HCEC 1CT (cell line): ENCODE results near the gene AGO1.
"Not testable (repeated sequence)": the region's sequence is repeated elsewhere in the genome, so short reads cannot be mapped to it uniquely, and the experiment has no call there.

Experiments
- DNase-seq: peaks from one replicate; pipeline ENCODE4 v3.0.0-alpha.2; 2017

Gene AGO1

GRCh38 chr1:35870651-35871309 lies 12.2 kb upstream of the AGO1 start:
- no peak for DNase-seq

GRCh38 chr1:35873243-35873750 lies 9.7 kb upstream of the AGO1 start:
- no peak for DNase-seq

- not testable (repeated sequence) for DNase-seq
Observed at GRCh38 chr1:35874115-35874514, 8.9 kb upstream of the AGO1 start.

GRCh38 chr1:35876988-35877387 lies 6.0 kb upstream of the AGO1 start:
- DNase-seq: no peak

GRCh38 chr1:35881850-35882273 lies 1.1 kb upstream of the AGO1 start:
- no peak for DNase-seq

- no peak for DNase-seq
Observed at GRCh38 chr1:35882586-35882944, 444 bp upstream of the AGO1 start.

- no peak for DNase-seq
Observed at GRCh38 chr1:35883635-35884101, 659 bp downstream of the AGO1 start.

GRCh38 chr1:35884934-35885333 lies 1.9 kb downstream of the AGO1 start:
- DNase-seq: no peak

GRCh38 chr1:35885961-35886558 lies 3.1 kb downstream of the AGO1 start:
- no peak for DNase-seq

GRCh38 chr1:35886577-35887431 lies 3.8 kb downstream of the AGO1 start:
- no peak for DNase-seq

- DNase-seq: no peak
Observed at GRCh38 chr1:35887508-35887907, 4.5 kb downstream of the AGO1 start.

- DNase-seq: no peak
Observed at GRCh38 chr1:35888255-35888654, 5.2 kb downstream of the AGO1 start.

- not testable (repeated sequence) for DNase-seq
Observed at GRCh38 chr1:35888981-35889380, 6.0 kb downstream of the AGO1 start.

- DNase-seq: no peak
Observed at GRCh38 chr1:35893051-35893879, 10.3 kb downstream of the AGO1 start.

GRCh38 chr1:35894183-35894582 lies 11.2 kb downstream of the AGO1 start:
- no peak for DNase-seq

GRCh38 chr1:35894656-35895055 lies 11.6 kb downstream of the AGO1 start:
- DNase-seq: no peak

GRCh38 chr1:35899941-35900340 lies 16.9 kb downstream of the AGO1 start:
- DNase-seq: no peak

GRCh38 chr1:35901235-35901634 lies 18.2 kb downstream of the AGO1 start:
- DNase-seq: no peak

GRCh38 chr1:35902671-35903070 lies 19.7 kb downstream of the AGO1 start:
- no peak for DNase-seq

GRCh38 chr1:35914717-35915116 lies 31.7 kb downstream of the AGO1 start:
- DNase-seq: no peak

GRCh38 chr1:35915693-35916092 lies 32.7 kb downstream of the AGO1 start:
- DNase-seq: no peak

- no peak for DNase-seq
Observed at GRCh38 chr1:35923791-35924221, 40.8 kb downstream of the AGO1 start.

GRCh38 chr1:35924838-35925237 lies 41.8 kb downstream of the AGO1 start:
- no peak for DNase-seq
